ENCODE measurements around the gene ADGRD1.

ADGRD1 gene

GRCh38 chr12:131024721-131025120 is 71.0 kb downstream of the ADGRD1 start:
- TF ChIP-seq POLR2AphosphoS5 (IDR thresholded peaks at IDR 0.05; ENCODE audit: low read depth) = no peak
- Histone ChIP-seq H3K27ac (replicated peaks) (no peak overlapping the region), H3K27me3 (ENCODE audit: insufficient read depth, poor library complexity, severe bottlenecking) (no peaks in the 10 kb centered on the region), H3K4me3 (replicated peaks; ENCODE audit: insufficient read depth, low read length) (no peak overlapping the region)
- DNase-seq (ENCODE audit: low read depth in 1 of 2, low spot score in 1 of 2) = no peak

GRCh38 chr12:131025234-131025633 is 71.5 kb downstream of the ADGRD1 start:
- no peak overlapping the region for H3K27ac ChIP-seq (replicated peaks)
- TF ChIP-seq CTCF (IDR thresholded peaks at IDR 0.05; ENCODE audit: insufficient read depth, low read length) (no peak), SPI1 (IDR thresholded peaks at IDR 0.05; ENCODE audit: borderline replicate concordance, low read depth) (no peak), POLR2AphosphoS5 (IDR thresholded peaks at IDR 0.05; ENCODE audit: low read depth) (no peak)
- H3K4me3 ChIP-seq (replicated peaks; ENCODE audit: insufficient read depth, low read length) = no peak overlapping the region
- H3K27me3 ChIP-seq (ENCODE audit: insufficient read depth, poor library complexity, severe bottlenecking) = no peaks in the 10 kb centered on the region
- DNase-seq (ENCODE audit: low read depth in 1 of 2, low spot score in 1 of 2) = no peak

- H3K27me3 ChIP-seq (ENCODE audit: insufficient read depth, poor library complexity, severe bottlenecking) = no peaks in the 10 kb centered on the region
Observed at GRCh38 chr12:131025939-131026702, 72.4 kb downstream of the ADGRD1 start.

GRCh38 chr12:131026754-131027153 is 73.0 kb downstream of the ADGRD1 start:
- TF ChIP-seq CTCF (IDR thresholded peaks at IDR 0.05; ENCODE audit: insufficient read depth, low read length) = no peak
- Histone ChIP-seq H3K27me3 (ENCODE audit: insufficient read depth, poor library complexity, severe bottlenecking) (no peaks in the 10 kb centered on the region), H3K27ac (replicated peaks) (no peak overlapping the region), H3K4me3 (replicated peaks; ENCODE audit: insufficient read depth, low read length) (no peak overlapping the region)
- no peak for DNase-seq (ENCODE audit: low read depth in 1 of 2, low spot score in 1 of 2)

More at GRCh38 chr12:131025939-131026702, 72.4 kb downstream of the ADGRD1 start:
- no peak for DNase-seq (ENCODE audit: low read depth in 1 of 2, low spot score in 1 of 2)
- H3K27ac ChIP-seq (replicated peaks) = no peak overlapping the region
- no peak overlapping the region for H3K4me3 ChIP-seq (replicated peaks; ENCODE audit: insufficient read depth, low read length)
- no peak for TF ChIP-seq REST (IDR thresholded peaks at IDR 0.05; ENCODE audit: insufficient replicate concordance, low read depth)

- Histone ChIP-seq H3K27me3 (ENCODE audit: insufficient read depth, poor library complexity, severe bottlenecking) (no peaks in the 10 kb centered on the region), H3K4me3 (replicated peaks; ENCODE audit: insufficient read depth, low read length) (no peak overlapping the region), H3K27ac (replicated peaks) (no peak overlapping the region)
- TF ChIP-seq POLR2AphosphoS5 (IDR thresholded peaks at IDR 0.05; ENCODE audit: low read depth) (no peak), REST (IDR thresholded peaks at IDR 0.05; ENCODE audit: insufficient replicate concordance, low read depth) (no peak), CTCF (IDR thresholded peaks at IDR 0.05; ENCODE audit: insufficient read depth, low read length) (no peak), GABPA (IDR thresholded peaks at IDR 0.05; ENCODE audit: low read depth) (no peak), SPI1 (IDR thresholded peaks at IDR 0.05; ENCODE audit: borderline replicate concordance, low read depth) (no peak)
- DNase-seq (ENCODE audit: low read depth in 1 of 2, low spot score in 1 of 2) = no peak
Observed at GRCh38 chr12:131027264-131027663, 73.6 kb downstream of the ADGRD1 start.
